Measurements from ENCODE around the gene EIF2AK2.

The EIF2AK2 gene

GRCh38 chr2:37052600-37053332 is 104.0 kb downstream of the EIF2AK2 start:
- no peaks in the 10 kb centered on the region for H3K9me3 ChIP-seq (ENCODE audit: control insufficient read depth in 2 of 2, low read length in 2 of 2)
- no peaks in the 10 kb centered on the region for H3K4me1 ChIP-seq (ENCODE audit: control insufficient read depth in 2 of 2, insufficient read depth in 2 of 2, low read length in 2 of 2)
- no peak overlapping the region for H3K4me3 ChIP-seq (ENCODE audit: low read length in 2 of 2)
- no peak overlapping the region for H3K27ac ChIP-seq (ENCODE audit: low read depth in 2 of 2, low read length in 2 of 2)
- H3K9ac ChIP-seq (ENCODE audit: low read depth in 1 of 2, low read length in 2 of 2), result no peak overlapping the region
- peaks cover 39 to 56% of the 10 kb centered on the region in 2 donors for H3K36me3 ChIP-seq (ENCODE audit: control insufficient read depth in 2 of 2, insufficient read depth in 2 of 2, low read length in 2 of 2)
- no peaks in the 10 kb centered on the region for H3K27me3 ChIP-seq (ENCODE audit: control insufficient read depth in 2 of 2, insufficient read depth in 2 of 2, low read length in 2 of 2)
